HG02798 (cell line): ENCODE data around the gene MB21D2.
"Not testable (repeated sequence)": the region's sequence is repeated elsewhere in the genome, so short reads cannot be mapped to it uniquely, and the experiment has no call there.

Experiments
- ATAC-seq: cut with Tn5 transposase; IDR thresholded peaks from one replicate; pipeline ENCODE4 v1.9.1; 2021; ENCODE audit warnings: mild to moderate bottlenecking; ENCODE audit not compliant: unreplicated experiment, poor library complexity

The MB21D2 gene

GRCh38 chr3:192917404-192918274 is at the start of gene MB21D2:
Gene MB21D2 (minus strand): TSS chr3:192917856. CDS start chr3:192917840, 16 bp downstream.
- ATAC-seq: peak; percentile 78

GRCh38 chr3:192964959-192965719 is 47.5 kb upstream of the MB21D2 start:
- ATAC-seq: not testable (repeated sequence)

GRCh38 chr3:192959773-192960172 is 42.1 kb upstream of the MB21D2 start:
- ATAC-seq: no peak

GRCh38 chr3:192958219-192958872 is 40.7 kb upstream of the MB21D2 start:
- ATAC-seq: no peak

GRCh38 chr3:192957441-192958021 is 39.9 kb upstream of the MB21D2 start:
- no peak for ATAC-seq

- no peak for ATAC-seq
Measured at GRCh38 chr3:192953926-192954325, 36.3 kb upstream of the MB21D2 start.

- ATAC-seq: no peak
Measured at GRCh38 chr3:192947421-192947820, 29.8 kb upstream of the MB21D2 start.

GRCh38 chr3:192943393-192943792 is 25.7 kb upstream of the MB21D2 start:
- no peak for ATAC-seq

GRCh38 chr3:192942625-192943024 is 25.0 kb upstream of the MB21D2 start:
- ATAC-seq: no peak

GRCh38 chr3:192940129-192940528 is 22.5 kb upstream of the MB21D2 start:
- no peak for ATAC-seq

GRCh38 chr3:192935441-192935840 is 17.8 kb upstream of the MB21D2 start:
- ATAC-seq: no peak

- no peak for ATAC-seq
Measured at GRCh38 chr3:192933779-192934460, 16.3 kb upstream of the MB21D2 start.

GRCh38 chr3:192933259-192933658 is 15.6 kb upstream of the MB21D2 start:
- no peak for ATAC-seq

GRCh38 chr3:192931825-192932224 is 14.2 kb upstream of the MB21D2 start:
- ATAC-seq: peak; percentile 61

- no peak for ATAC-seq
Measured at GRCh38 chr3:192930577-192930976, 12.9 kb upstream of the MB21D2 start.

- ATAC-seq: no peak
Measured at GRCh38 chr3:192929755-192930547, 12.3 kb upstream of the MB21D2 start.

- ATAC-seq: no peak
Measured at GRCh38 chr3:192929146-192929545, 11.5 kb upstream of the MB21D2 start.

- no peak for ATAC-seq
Measured at GRCh38 chr3:192928720-192929119, 11.1 kb upstream of the MB21D2 start.

GRCh38 chr3:192928016-192928415 is 10.4 kb upstream of the MB21D2 start:
- no peak for ATAC-seq
